Endothelial cell of umbilical vein (primary cell): ENCODE data around the gene MMADHC.

Experiments used
- EZH2 ChIP-seq: IDR thresholded peaks from 2 replicates; pipeline ENCODE4 v1.6.1; 2012; ENCODE audit warnings: borderline replicate concordance, low read depth, mild to moderate bottlenecking, moderate library complexity, low read length, inconsistent platforms; ENCODE audit not compliant: severe bottlenecking
- MYC ChIP-seq: IDR thresholded peaks from one replicate; pipeline ENCODE4 v1.6.1; 2011; ENCODE audit warnings: mild to moderate bottlenecking, low read depth, low read length
- POLR2AphosphoS5 ChIP-seq: IDR thresholded peaks from 2 replicates; pipeline ENCODE4 v1.6.1; 2012; ENCODE audit warnings: low read depth, mild to moderate bottlenecking, control low read depth, low read length, moderate library complexity; ENCODE audit not compliant: insufficient read depth
- TF ChIP-seq, protein P1 (sequence below), 2 donors: IDR thresholded peaks; 1 replicate in 1 of 2; 2 replicates in 1 of 2; pipeline ENCODE4 v1.5.1; 2011; ENCODE audit warnings: low read length in 2 of 2, mild to moderate bottlenecking in 2 of 2, moderate library complexity in 2 of 2, control low read depth in 1 of 2, inconsistent platforms in 1 of 2, low read depth in 1 of 2; ENCODE audit not compliant: insufficient read depth in 1 of 2; ENCODE audit errors: extremely low read depth in 1 of 2
- TF ChIP-seq, protein P2 (sequence below): IDR thresholded peaks from 2 replicates; pipeline ENCODE4 v1.6.1; 2011; ENCODE audit not compliant: insufficient read depth, insufficient read length

DNA sequence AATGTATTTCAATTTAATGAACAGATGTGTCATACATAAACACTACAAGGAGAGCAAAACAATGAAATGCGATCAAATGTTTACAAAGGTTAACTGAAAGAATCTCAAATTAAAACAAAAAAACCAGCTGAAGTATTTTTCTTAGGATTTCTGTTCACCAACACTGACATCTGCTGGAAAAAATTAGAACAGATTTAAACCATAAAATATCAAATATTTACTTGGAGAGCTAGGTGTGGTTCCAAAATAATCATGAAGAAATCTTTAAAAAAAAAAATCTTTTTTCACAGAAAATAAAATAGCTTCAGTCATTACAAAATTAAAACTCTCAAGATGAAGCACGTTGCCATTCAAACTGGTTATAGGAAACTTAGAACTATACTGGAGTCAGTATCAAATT, 13.8 kb downstream of the MMADHC start:
- TF ChIP-seq, protein P1, sequence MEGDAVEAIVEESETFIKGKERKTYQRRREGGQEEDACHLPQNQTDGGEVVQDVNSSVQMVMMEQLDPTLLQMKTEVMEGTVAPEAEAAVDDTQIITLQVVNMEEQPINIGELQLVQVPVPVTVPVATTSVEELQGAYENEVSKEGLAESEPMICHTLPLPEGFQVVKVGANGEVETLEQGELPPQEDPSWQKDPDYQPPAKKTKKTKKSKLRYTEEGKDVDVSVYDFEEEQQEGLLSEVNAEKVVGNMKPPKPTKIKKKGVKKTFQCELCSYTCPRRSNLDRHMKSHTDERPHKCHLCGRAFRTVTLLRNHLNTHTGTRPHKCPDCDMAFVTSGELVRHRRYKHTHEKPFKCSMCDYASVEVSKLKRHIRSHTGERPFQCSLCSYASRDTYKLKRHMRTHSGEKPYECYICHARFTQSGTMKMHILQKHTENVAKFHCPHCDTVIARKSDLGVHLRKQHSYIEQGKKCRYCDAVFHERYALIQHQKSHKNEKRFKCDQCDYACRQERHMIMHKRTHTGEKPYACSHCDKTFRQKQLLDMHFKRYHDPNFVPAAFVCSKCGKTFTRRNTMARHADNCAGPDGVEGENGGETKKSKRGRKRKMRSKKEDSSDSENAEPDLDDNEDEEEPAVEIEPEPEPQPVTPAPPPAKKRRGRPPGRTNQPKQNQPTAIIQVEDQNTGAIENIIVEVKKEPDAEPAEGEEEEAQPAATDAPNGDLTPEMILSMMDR (IDR thresholded peaks at IDR 0.05; ENCODE audit: extremely low read depth in 1 of 2, insufficient read depth in 1 of 2, low read depth in 1 of 2, low read length in 2 of 2), result peak in 1 of 2 donors; percentile 4
- TF ChIP-seq, protein P2, sequence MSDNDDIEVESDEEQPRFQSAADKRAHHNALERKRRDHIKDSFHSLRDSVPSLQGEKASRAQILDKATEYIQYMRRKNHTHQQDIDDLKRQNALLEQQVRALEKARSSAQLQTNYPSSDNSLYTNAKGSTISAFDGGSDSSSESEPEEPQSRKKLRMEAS, result no peak
- TF ChIP-seq MYC (no peak), EZH2 (no peak), POLR2AphosphoS5 (no peak)
